ENCODE measurements around the gene ALX3.

ALX3 gene

DNA sequence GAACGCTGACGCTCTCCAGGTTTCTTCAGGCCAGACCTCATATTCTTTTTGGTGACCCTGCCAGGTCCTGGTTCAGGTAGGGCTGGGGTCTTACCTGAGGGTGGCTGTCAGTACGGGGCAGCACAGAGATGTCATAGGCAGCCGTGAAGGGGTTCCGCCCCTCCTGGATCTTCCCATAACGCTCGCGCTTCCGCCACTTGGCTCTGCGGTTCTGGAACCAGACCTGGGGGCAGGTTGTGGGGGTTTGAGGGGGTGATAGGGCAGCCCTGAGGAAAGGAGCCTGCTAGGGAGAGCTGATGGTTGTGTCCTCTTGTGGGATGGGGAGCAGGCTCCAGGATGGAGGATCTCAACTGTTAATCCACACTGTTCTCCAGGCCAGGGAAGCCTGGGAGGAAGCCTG lies 9.1 kb downstream of the ALX3 start:
- peaks cover 12% of the 10 kb centered on the region for H3K27me3 Mint-ChIP-seq
- ATAC-seq = no peak
- H3K9me3 Mint-ChIP-seq = no peaks in the 10 kb centered on the region
- H3K4me1 Mint-ChIP-seq = peaks cover 5% of the 10 kb centered on the region
- H3K27ac Mint-ChIP-seq = peak overlapping the region; percentile 4 to 77
- H3K4me3 Mint-ChIP-seq = no peak overlapping the region
- DNase-seq = no peak

- H3K9me3 Mint-ChIP-seq = no peaks in the 10 kb centered on the region
- H3K4me3 Mint-ChIP-seq = no peak overlapping the region
- H3K27me3 Mint-ChIP-seq = peaks cover 5% of the 10 kb centered on the region
- no peak for DNase-seq
- peaks cover 5% of the 10 kb centered on the region for H3K4me1 Mint-ChIP-seq
- ATAC-seq = no peak
- H3K27ac Mint-ChIP-seq = no peak overlapping the region
These were observed 9.8 kb downstream of the ALX3 start for GRCh38 chr1:110060662-110061060.

- ATAC-seq (peak; percentile 79), DNase-seq (peak; percentile 70 to 73)
- no peak overlapping the region for H3K27ac Mint-ChIP-seq
- H3K9me3 Mint-ChIP-seq = no peaks in the 10 kb centered on the region
- no peak overlapping the region for H3K4me3 Mint-ChIP-seq
- peaks cover under 1% of the 10 kb centered on the region for H3K27me3 Mint-ChIP-seq
- H3K4me1 Mint-ChIP-seq = peaks cover 5% of the 10 kb centered on the region
These were observed 10.3 kb downstream of the ALX3 start for GRCh38 chr1:110060034-110060661.

GRCh38 chr1:110059133-110059863 lies 11.2 kb downstream of the ALX3 start:
- no peak overlapping the region for H3K4me3 Mint-ChIP-seq
- H3K27ac Mint-ChIP-seq = peak overlapping the region in 1 of 2 donors; percentile 57
- no peak for DNase-seq
- H3K4me1 Mint-ChIP-seq = peaks cover 5% of the 10 kb centered on the region
- H3K27me3 Mint-ChIP-seq = no peaks in the 10 kb centered on the region
- ATAC-seq = no peak
- no peaks in the 10 kb centered on the region for H3K9me3 Mint-ChIP-seq

DNA sequence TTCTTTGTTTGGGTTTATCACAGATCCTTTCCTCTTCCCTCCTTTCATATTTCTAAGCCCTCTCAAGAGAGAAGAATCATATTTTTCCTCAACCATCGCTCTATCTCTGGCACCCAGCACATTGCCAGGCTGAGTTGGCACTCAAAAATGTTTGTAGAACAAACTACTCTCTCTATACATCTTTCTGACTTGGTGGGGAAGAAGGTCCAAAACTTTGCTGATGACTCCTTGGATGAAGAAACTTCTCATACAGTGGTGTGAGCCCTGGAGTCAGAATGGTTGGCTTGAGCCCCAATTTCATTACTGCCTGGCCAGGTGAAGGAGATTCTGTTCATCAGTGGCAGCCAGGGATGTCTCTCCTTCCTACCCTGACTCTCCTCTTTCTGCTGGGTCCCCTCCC lies 11.9 kb downstream of the ALX3 start:
- Mint-ChIP-seq H3K4me1 (peaks cover 5% of the 10 kb centered on the region), H3K27ac (peak overlapping the region; percentile 57 to 78), H3K4me3 (no peak overlapping the region), H3K9me3 (no peaks in the 10 kb centered on the region), H3K27me3 (no peaks in the 10 kb centered on the region)
- no peak for DNase-seq
- ATAC-seq = no peak

GRCh38 chr1:110057963-110058518 lies 12.4 kb downstream of the ALX3 start:
- H3K4me3 Mint-ChIP-seq = no peak overlapping the region
- DNase-seq (no peak), ATAC-seq (no peak)
- H3K4me1 Mint-ChIP-seq = peaks cover 5% of the 10 kb centered on the region
- H3K9me3 Mint-ChIP-seq = no peaks in the 10 kb centered on the region
- H3K27ac Mint-ChIP-seq = no peak overlapping the region
- H3K27me3 Mint-ChIP-seq = no peaks in the 10 kb centered on the region

DNA sequence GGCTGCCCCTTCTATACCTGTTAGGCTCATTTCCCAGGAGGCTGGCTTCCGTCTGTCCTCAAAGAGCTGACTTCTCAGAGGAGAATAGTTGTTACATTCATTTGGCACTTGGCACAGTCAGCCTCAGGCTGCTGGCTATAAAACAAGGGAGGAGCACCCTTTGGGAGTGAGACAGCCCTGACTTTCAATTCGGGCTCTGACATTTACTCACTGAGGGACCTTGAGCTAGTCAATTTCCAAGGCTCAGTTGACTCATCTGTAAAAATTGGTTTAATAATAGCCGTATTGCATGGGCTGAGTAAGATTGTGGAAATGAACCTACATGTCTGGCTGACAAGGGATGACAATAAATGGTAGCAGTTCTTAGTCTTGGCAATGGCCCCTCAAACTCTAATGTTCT lies 13.7 kb downstream of the ALX3 start:
- DNase-seq (no peak), ATAC-seq (no peak)
- Mint-ChIP-seq H3K27me3 (no peaks in the 10 kb centered on the region), H3K4me1 (peaks cover 5% of the 10 kb centered on the region), H3K9me3 (no peaks in the 10 kb centered on the region), H3K4me3 (no peak overlapping the region), H3K27ac (no peak overlapping the region)

GRCh38 chr1:110056285-110056683 lies 14.2 kb downstream of the ALX3 start:
- Mint-ChIP-seq H3K9me3 (no peaks in the 10 kb centered on the region), H3K27me3 (no peaks in the 10 kb centered on the region), H3K4me3 (no peak overlapping the region), H3K27ac (no peak overlapping the region), H3K4me1 (peaks cover 5% of the 10 kb centered on the region)
- ATAC-seq (no peak), DNase-seq (no peak)

DNA sequence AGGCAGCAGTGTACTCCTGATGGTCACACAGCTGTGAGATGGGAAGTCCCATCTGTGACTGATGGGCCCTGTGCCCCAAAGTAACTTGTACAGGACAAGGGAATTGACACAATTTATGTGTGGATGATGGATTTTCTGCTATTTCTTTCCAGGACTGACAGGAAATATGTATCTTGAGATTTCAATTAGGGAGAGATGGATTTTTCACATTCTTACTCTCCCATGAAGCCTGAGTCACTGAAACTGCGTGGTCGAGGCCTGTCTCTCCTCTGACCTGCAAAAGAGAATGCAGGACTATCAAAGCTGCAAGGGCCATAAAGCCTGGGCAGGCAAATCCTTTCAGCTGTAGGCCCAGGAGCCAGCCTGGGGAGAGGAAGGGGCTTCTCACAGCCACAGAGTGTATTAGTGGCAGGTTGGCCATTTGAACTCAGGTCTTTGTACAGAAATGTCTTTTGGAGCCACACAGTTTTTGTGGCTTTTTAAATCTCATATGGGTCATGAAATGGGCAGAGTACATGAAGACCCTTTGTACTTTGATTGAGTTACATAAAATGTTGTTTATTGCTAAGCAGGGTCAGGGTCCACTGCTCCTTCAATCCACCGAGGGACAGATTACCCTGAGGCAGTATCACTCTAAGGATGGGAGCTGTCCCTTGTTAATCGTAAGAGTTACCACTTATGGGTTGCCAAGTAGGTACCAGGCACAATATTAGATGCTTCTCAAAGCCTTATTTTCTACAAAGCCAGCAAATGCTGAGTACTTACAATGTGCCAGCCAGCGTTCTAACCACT lies 14.8 kb downstream of the ALX3 start:
- no peak for DNase-seq
- ATAC-seq = no peak
- no peaks in the 10 kb centered on the region for H3K9me3 Mint-ChIP-seq
- H3K27ac Mint-ChIP-seq = no peak overlapping the region
- peaks cover 5% of the 10 kb centered on the region for H3K4me1 Mint-ChIP-seq
- no peaks in the 10 kb centered on the region for H3K27me3 Mint-ChIP-seq
- no peak overlapping the region for H3K4me3 Mint-ChIP-seq

GRCh38 chr1:110053552-110054428 lies 16.7 kb downstream of the ALX3 start:
- ATAC-seq = peak; percentile 80
- Mint-ChIP-seq H3K4me1 (no peaks in the 10 kb centered on the region), H3K9me3 (no peaks in the 10 kb centered on the region), H3K27me3 (no peaks in the 10 kb centered on the region), H3K4me3 (no peak overlapping the region), H3K27ac (no peak overlapping the region)
- peak; percentile 58 to 64 for DNase-seq

GRCh38 chr1:110051262-110051648 lies 19.2 kb downstream of the ALX3 start:
- H3K27ac Mint-ChIP-seq = no peak overlapping the region
- ATAC-seq (no peak), DNase-seq (no peak)

DNA sequence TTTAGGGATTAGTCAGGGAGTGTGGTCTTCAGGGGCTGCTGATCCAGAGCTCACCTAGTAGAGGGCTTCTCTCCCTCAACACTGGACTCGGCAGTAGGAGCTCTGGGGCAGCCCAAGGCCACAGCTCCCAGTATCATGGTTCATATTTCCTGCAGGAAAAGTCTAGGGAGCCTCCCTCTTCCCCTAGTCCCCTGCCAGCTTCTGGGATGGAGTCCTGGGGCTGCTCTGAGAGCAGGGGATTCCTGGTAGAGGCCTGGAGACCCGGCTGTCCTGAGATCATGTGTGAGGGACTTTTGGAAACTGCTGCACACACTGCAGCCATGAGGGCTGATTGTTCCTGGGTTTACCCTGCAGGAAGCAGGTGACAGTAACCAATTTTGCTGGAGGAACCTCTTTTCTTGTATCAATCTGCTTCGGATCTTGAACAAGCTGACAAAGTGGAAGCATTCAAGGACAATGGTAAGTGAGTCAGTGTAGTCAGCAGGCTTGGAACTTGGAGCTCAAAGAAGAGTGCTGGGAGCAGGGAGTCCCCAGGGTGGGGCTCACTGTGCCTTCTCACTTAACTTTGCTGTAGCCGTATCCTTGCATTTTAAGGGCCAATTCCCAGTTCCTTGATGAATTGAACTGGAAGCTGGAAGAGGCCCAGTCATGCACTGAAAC lies 19.7 kb downstream of the ALX3 start:
- ATAC-seq (no peak), DNase-seq (no peak)
- H3K9me3 Mint-ChIP-seq = no peaks in the 10 kb centered on the region
- H3K4me3 Mint-ChIP-seq = no peak overlapping the region
- H3K27me3 Mint-ChIP-seq = no peaks in the 10 kb centered on the region
- peak overlapping the region in 1 of 2 donors; percentile 51 for H3K27ac Mint-ChIP-seq
- H3K4me1 Mint-ChIP-seq = no peaks in the 10 kb centered on the region

More at GRCh38 chr1:110051262-110051648, 19.2 kb downstream of the ALX3 start:
- Mint-ChIP-seq H3K4me1 (no peaks in the 10 kb centered on the region), H3K27me3 (no peaks in the 10 kb centered on the region), H3K4me3 (no peak overlapping the region), H3K9me3 (no peaks in the 10 kb centered on the region)

DNA sequence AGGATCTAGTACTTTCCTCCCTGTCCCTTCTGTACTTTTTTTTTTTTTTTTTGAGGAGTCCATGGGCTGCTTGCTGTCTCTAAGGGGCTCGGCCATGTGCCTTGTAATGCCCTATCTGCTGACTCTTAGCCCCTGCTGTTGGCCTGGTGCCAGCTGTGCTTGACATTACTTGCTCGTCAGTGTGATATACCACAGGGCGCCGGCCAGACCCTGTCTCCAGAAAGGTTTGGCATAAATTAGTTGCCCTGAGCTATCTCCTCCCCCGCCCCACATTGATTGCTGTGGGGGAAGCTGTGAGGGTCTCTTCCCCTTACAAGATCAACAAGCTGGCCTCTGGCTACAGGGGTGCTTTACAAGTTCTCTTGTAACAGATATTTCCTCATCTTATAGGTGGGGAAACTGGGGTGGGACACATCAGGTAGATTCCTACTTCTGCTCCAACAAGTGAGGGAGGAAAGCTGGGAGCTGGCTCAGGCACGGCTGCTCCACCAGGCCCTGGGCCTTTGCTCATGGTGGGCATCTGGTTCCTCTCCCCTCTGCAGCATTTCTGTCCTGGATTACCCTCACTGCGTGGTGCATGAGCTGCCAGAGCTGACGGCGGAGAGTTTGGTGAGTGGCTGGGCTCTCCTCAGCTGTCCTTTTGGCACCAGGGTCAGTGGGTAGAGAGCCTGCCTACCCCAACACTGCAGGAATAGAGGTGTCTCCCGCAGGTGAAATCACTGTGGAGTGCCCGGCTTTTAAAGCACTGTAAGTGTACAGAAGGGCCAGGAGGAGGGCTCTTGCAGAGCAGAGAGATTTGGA lies 20.5 kb downstream of the ALX3 start:
- no peak for DNase-seq
- H3K4me1 Mint-ChIP-seq = no peaks in the 10 kb centered on the region
- no peak overlapping the region for H3K4me3 Mint-ChIP-seq
- H3K27me3 Mint-ChIP-seq = no peaks in the 10 kb centered on the region
- no peaks in the 10 kb centered on the region for H3K9me3 Mint-ChIP-seq
- no peak overlapping the region for H3K27ac Mint-ChIP-seq
- ATAC-seq = no peak
